H1 (cell line): ENCODE measurements around the gene C2CD5. TPM values are rescaled to one million over a fixed set of nuclear protein-coding genes. Genes with fewer than 3 reads are reported as not detected.

Source experiments
- CTCF ChIA-PET: fragments of 300-600 bp; sonication (Branson Sonifier 250); formaldehyde crosslinking; loops from one replicate; lab custom pipeline; 2021; ENCODE audit not compliant: partially characterized antibody; lab: Charles Lee
- POLR2A ChIA-PET: fragments of 300-600 bp; sonication (Branson Sonifier 250); formaldehyde crosslinking; loops from one replicate; lab custom pipeline; 2021; ENCODE audit warnings: inconsistent platforms; ENCODE audit not compliant: partially characterized antibody; lab: Charles Lee
- DNase-seq, 2 experiments: peaks; one replicate each; pipeline versions ENCODE4 v3.0.0 to v3.0.0-alpha.2; 2010 to 2022; ENCODE audit warnings: low spot score in 2 of 2, low read depth in 1 of 2, mixed read lengths in 1 of 2
- FAIRE-seq: peaks from 2 replicates; lab custom pipeline; 2011; peaks lifted over from hg19 to GRCh38; lab: Jason Lieb, UNC
- H2AFZ ChIP-seq: 2 replicates; pipeline ENCODE4 v1.8.1; 2012; ENCODE audit warnings: low read length, inconsistent platforms
- H2AK5ac ChIP-seq: 2 replicates; pipeline ENCODE4 v1.6.1; 2013; ENCODE audit warnings: low read depth, low read length
- H2BK120ac ChIP-seq: replicated peaks from 2 replicates; pipeline ENCODE3; 2013; ENCODE audit warnings: low read depth, low read length, inconsistent platforms
- H2BK12ac ChIP-seq: 2 replicates; pipeline ENCODE4 v1.6.1; 2013; ENCODE audit warnings: low read depth, low read length
- H2BK15ac ChIP-seq: 2 replicates; pipeline ENCODE4 v1.6.1; 2013; ENCODE audit warnings: low read length
- H2BK20ac ChIP-seq: 2 replicates; pipeline ENCODE4 v1.6.1; 2013; ENCODE audit warnings: low read length
- H2BK5ac ChIP-seq: 2 replicates; pipeline ENCODE4 v1.6.1; 2013; ENCODE audit warnings: low read depth, low read length
- H3K14ac ChIP-seq: 2 replicates; pipeline ENCODE4 v1.6.1; 2013; ENCODE audit warnings: inconsistent platforms; ENCODE audit not compliant: insufficient read length
- H3K18ac ChIP-seq: 2 replicates; pipeline ENCODE4 v1.6.1; 2013; ENCODE audit warnings: low read length; ENCODE audit errors: extremely low read depth
- H3K23ac ChIP-seq: 2 replicates; pipeline ENCODE4 v1.6.1; 2013; ENCODE audit warnings: inconsistent platforms; ENCODE audit not compliant: insufficient read length
- H3K23me2 ChIP-seq: 2 replicates; pipeline ENCODE4 v1.6.1; 2013; ENCODE audit warnings: low read depth, low read length
- H3K27ac ChIP-seq: 2 replicates; pipeline ENCODE4 v1.6.1; 2011; ENCODE audit warnings: low read depth, low read length, inconsistent platforms
- H3K27me3 ChIP-seq, 4 experiments: replicated peaks in 1 of 4; 1 replicate in 1 of 4; 2 replicates in 3 of 4; pipeline versions ENCODE4 v1.6.1 to v1.8.1; 2011 to 2013; ENCODE audit warnings: low read length in 3 of 4, mild to moderate bottlenecking in 3 of 4, inconsistent platforms in 2 of 4, mixed read lengths in 2 of 4, moderate library complexity in 1 of 4; ENCODE audit not compliant: control insufficient read depth in 3 of 4, insufficient read depth in 3 of 4; ENCODE audit errors: extremely low read depth in 1 of 4
- H3K36me3 ChIP-seq, 4 experiments: 2 replicates each; pipeline versions ENCODE4 v1.6.1 to v1.8.1; 2011 to 2013; ENCODE audit warnings: mild to moderate bottlenecking in 4 of 4, low read length in 3 of 4, moderate library complexity in 2 of 4, control low read depth in 1 of 4, inconsistent platforms in 1 of 4; ENCODE audit not compliant: insufficient read depth in 4 of 4, control insufficient read depth in 2 of 4
- H3K4ac ChIP-seq: replicated peaks from 2 replicates; pipeline ENCODE3; 2013; ENCODE audit warnings: low read length, low read depth, mixed read lengths, inconsistent platforms; ENCODE audit not compliant: insufficient read length
- H3K4me1 ChIP-seq, 4 experiments: replicated peaks in 1 of 4; 1 replicate in 1 of 4; 2 replicates in 3 of 4; pipeline versions ENCODE4 v1.6.1 to v1.8.1; 2011 to 2013; ENCODE audit warnings: low read length in 3 of 4, inconsistent platforms in 2 of 4, mixed read lengths in 1 of 4; ENCODE audit not compliant: insufficient read depth in 4 of 4, control insufficient read depth in 3 of 4
- H3K4me2 ChIP-seq, 2 experiments: 2 replicates each; pipeline versions ENCODE4 v1.6.1 to v1.8.1; 2011 to 2013; ENCODE audit warnings: low read depth in 2 of 2, low read length in 2 of 2, control low read depth in 1 of 2, inconsistent platforms in 1 of 2, mild to moderate bottlenecking in 1 of 2; ENCODE audit not compliant: insufficient read depth in 1 of 2
- H3K4me3 ChIP-seq, 4 experiments: fragments of 200-600, 300-600 bp in 1 of 4; sonication (generic), shearing (Covaris generic), sonication (Bioruptor Twin) in 1 of 4; 2 replicates each; pipeline versions ENCODE4 v1.5.1 to v1.8.1; 2011 to 2016; ENCODE audit warnings: low read length in 4 of 4, low read depth in 3 of 4, control low read depth in 2 of 4, inconsistent platforms in 2 of 4, mild to moderate bottlenecking in 2 of 4, mixed read lengths in 1 of 4, moderate library complexity in 1 of 4; ENCODE audit not compliant: insufficient read depth in 2 of 4; ENCODE audit errors: extremely low read depth in 1 of 4
- H3K56ac ChIP-seq: replicated peaks from 2 replicates; pipeline ENCODE3; 2013; ENCODE audit warnings: low read depth, mild to moderate bottlenecking, mixed read lengths, low read length, inconsistent platforms; ENCODE audit not compliant: insufficient read length
- H3K79me1 ChIP-seq: 2 replicates; pipeline ENCODE4 v1.6.1; 2013; ENCODE audit warnings: low read depth, low read length, control low read depth
- H3K79me2 ChIP-seq, 2 experiments: 2 replicates each; pipeline versions ENCODE4 v1.6.1 to v1.8.1; 2012 to 2013; ENCODE audit warnings: low read length in 2 of 2, mild to moderate bottlenecking in 2 of 2, inconsistent platforms in 1 of 2; ENCODE audit not compliant: insufficient read depth in 2 of 2, control insufficient read depth in 1 of 2
- H3K9ac ChIP-seq, 4 experiments: replicated peaks in 1 of 4; 1 replicate in 1 of 4; 2 replicates in 3 of 4; pipeline versions ENCODE4 v1.6.1 to v1.8.1; 2011 to 2013; ENCODE audit warnings: low read depth in 3 of 4, low read length in 3 of 4, control low read depth in 2 of 4, mild to moderate bottlenecking in 2 of 4, moderate library complexity in 2 of 4, inconsistent platforms in 1 of 4; ENCODE audit errors: extremely low read depth in 1 of 4
- H3K9me3 ChIP-seq, 2 experiments: 2 replicates each; pipeline versions ENCODE4 v1.6.1 to v1.8.1; 2012 to 2013; ENCODE audit warnings: mild to moderate bottlenecking in 2 of 2, moderate library complexity in 2 of 2, control low read depth in 1 of 2, inconsistent platforms in 1 of 2, low read depth in 1 of 2, low read length in 1 of 2, mixed read lengths in 1 of 2; ENCODE audit not compliant: insufficient read depth in 2 of 2
- H4K20me1 ChIP-seq, 2 experiments: replicated peaks in 1 of 2; 2 replicates each; pipeline versions ENCODE3 to v1.8.1; 2011 to 2013; ENCODE audit warnings: inconsistent platforms in 2 of 2, low read length in 2 of 2, mild to moderate bottlenecking in 1 of 2; ENCODE audit not compliant: insufficient read depth in 2 of 2, control insufficient read depth in 1 of 2
- H4K5ac ChIP-seq: 2 replicates; pipeline ENCODE4 v1.6.1; 2013; ENCODE audit warnings: low read length, low read depth, mixed read lengths, inconsistent platforms; ENCODE audit not compliant: insufficient read length
- H4K8ac ChIP-seq: 2 replicates; pipeline ENCODE4 v1.8.0; 2013; ENCODE audit warnings: mild to moderate bottlenecking, moderate library complexity, low read length, inconsistent platforms; ENCODE audit not compliant: insufficient read depth; ENCODE audit errors: extremely low read depth
- H4K91ac ChIP-seq: replicated peaks from 2 replicates; pipeline ENCODE3; 2013; ENCODE audit warnings: low read length, mixed read lengths, inconsistent platforms; ENCODE audit not compliant: insufficient read length
- BRCA1 ChIP-seq: IDR thresholded peaks from 2 replicates; pipeline ENCODE4 v1.6.1; 2012; ENCODE audit warnings: low read depth, low read length, improper control_type of control experiment
- FOSL1 ChIP-seq: IDR thresholded peaks from 2 replicates; pipeline ENCODE4 v1.6.1; 2011; ENCODE audit warnings: mild to moderate bottlenecking, low read depth, low read length, moderate library complexity; ENCODE audit not compliant: insufficient read depth
- HDAC2 ChIP-seq, 2 experiments: fragments of 300-600 bp in 1 of 2; sonication (generic) in 1 of 2; IDR thresholded peaks; 2 replicates each; pipeline ENCODE4 v1.6.1; 2011 to 2012; ENCODE audit warnings: low read depth in 2 of 2, low read length in 2 of 2, mild to moderate bottlenecking in 2 of 2, moderate library complexity in 2 of 2, borderline replicate concordance in 1 of 2, inconsistent platforms in 1 of 2
- JUND ChIP-seq: IDR thresholded peaks from 2 replicates; pipeline ENCODE4 v1.6.1; 2011; ENCODE audit warnings: mild to moderate bottlenecking, improper control_type of control experiment, low read length
- RAD21 ChIP-seq, 2 experiments: IDR thresholded peaks in 1 of 2; conservative IDR thresholded peaks in 1 of 2; 2 replicates each; pipeline ENCODE4 v1.6.1; 2011; ENCODE audit warnings: low read depth in 2 of 2, low read length in 2 of 2, improper control_type of control experiment in 1 of 2, inconsistent platforms in 1 of 2, mild to moderate bottlenecking in 1 of 2, moderate library complexity in 1 of 2
- WGBS, 2 experiments: shearing (Covaris generic) in 1 of 2; methylation state at CpG; one replicate each; pipeline versions ENCODE4 v1.1.6 to v1.1.7; 2013 to 2015; ENCODE audit warnings: low lambda C conversion rate in 2 of 2, mixed read lengths in 2 of 2, inconsistent platforms in 1 of 2, low coverage in 1 of 2, missing lambda C conversion rate in 1 of 2; ENCODE audit not compliant: insufficient replicate concordance in 2 of 2, insufficient coverage in 1 of 2, insufficient read length in 1 of 2; ENCODE audit errors: extremely low coverage in 1 of 2, missing lambda C conversion rate in 1 of 2; 5-methylcytosine and 5-hydroxymethylcytosine counted together
- polyA plus RNA-seq, 7 experiments: library from polyadenylated mRNA; depleted of rRNA in 3 of 7; stranded (reverse) in 5 of 7; unstranded in 2 of 7; fragments of >200 nt in 5 of 7; fragments of 200-250 nt in 2 of 7; gene quantifications; 1 replicate in 5 of 7; 2 replicates in 1 of 7; 4 replicates in 1 of 7; pipeline versions ENCODE4 v1.2.1 to v1.2.3, GENCODE V29; 2011 to 2013; ENCODE audit warnings: missing spikeins in 2 of 7, mixed read lengths in 2 of 7
- total RNA-seq: library from RNA; stranded (reverse); fragmentation: NEBNext Ultra II Directional; extraction: Animal tissue kit (Norgen Biotek cat#: 25700); gene quantifications from 2 replicates; pipeline ENCODE4 v1.2.1, GENCODE V29; 2021
- TF ChIP-seq, protein P1 (sequence below): IDR thresholded peaks from 2 replicates; pipeline ENCODE4 v1.6.1; 2012; ENCODE audit warnings: inconsistent platforms

The C2CD5 gene
- total and polyA plus RNA-seq, 2 of the 8 experiments (the other 6 are each of a cell fraction or from before 2014, with no cell fraction given), result 21.9 to 45.9 TPM

GRCh38 chr12:22494319-22494718 is 50.0 kb downstream of the C2CD5 start:
- Histone ChIP-seq H3K79me1 (no peaks in the 10 kb centered on the region), H3K9me3 (no peaks in the 10 kb centered on the region), H3K4me2 (no peak overlapping the region), H4K91ac (no peak overlapping the region), H4K8ac (no peak overlapping the region), H3K23ac (no peak overlapping the region), H2BK15ac (no peak overlapping the region), H3K79me2 (no peaks in the 10 kb centered on the region), H3K4me1 (no peaks in the 10 kb centered on the region), H3K27me3 (no peaks in the 10 kb centered on the region), H2BK12ac (no peak overlapping the region), H2BK20ac (no peak overlapping the region), H3K56ac (no peak overlapping the region), H2AFZ (no peak overlapping the region), H4K20me1 (no peaks in the 10 kb centered on the region), H3K18ac (no peak overlapping the region), H2BK5ac (no peak overlapping the region), H3K4me3 (no peak overlapping the region), H3K14ac (no peak overlapping the region), H3K27ac (no peak overlapping the region), H3K23me2 (peaks cover 1% of the 10 kb centered on the region; the same call in 1 of the 2 replicates), H2BK120ac (no peak overlapping the region), H3K4ac (no peak overlapping the region), H4K5ac (no peak overlapping the region), H2AK5ac (no peak overlapping the region), H3K9ac (no peak overlapping the region), H3K36me3 (peaks cover 0 to 16% (median 4%) of the 10 kb centered on the region in 4 experiments; a peak in 4 of 8 replicates)
- ChIA-PET POLR2A (no interaction called here), CTCF (interaction anchor here (1.4 kb wide), 1 partner anchor 9 kb away, joined by 4 read pairs; no protein-coding TSS in a partner anchor)
- DNase-seq (no peak), FAIRE-seq (no peak)
- 89% methylated on average over 1 of the region's 1 CpG; no CpG with 5 or more reads in 1 of the 2 experiments for WGBS, 2 experiments
- TF ChIP-seq BRCA1 (no peak), RAD21 (IDR thresholded peaks at IDR 0.05 in 1 of 2, conservative IDR thresholded peaks at IDR 0.05 in 1 of 2; ENCODE audit: low read depth in 2 of 2, low read length in 2 of 2) (no peak), JUND (no peak), HDAC2 (IDR thresholded peaks at IDR 0.05; ENCODE audit: borderline replicate concordance in 1 of 2, low read depth in 2 of 2, low read length in 2 of 2) (no peak), FOSL1 (no peak)
- TF ChIP-seq, protein P1, sequence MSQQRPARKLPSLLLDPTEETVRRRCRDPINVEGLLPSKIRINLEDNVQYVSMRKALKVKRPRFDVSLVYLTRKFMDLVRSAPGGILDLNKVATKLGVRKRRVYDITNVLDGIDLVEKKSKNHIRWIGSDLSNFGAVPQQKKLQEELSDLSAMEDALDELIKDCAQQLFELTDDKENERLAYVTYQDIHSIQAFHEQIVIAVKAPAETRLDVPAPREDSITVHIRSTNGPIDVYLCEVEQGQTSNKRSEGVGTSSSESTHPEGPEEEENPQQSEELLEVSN, result no peak
